ENCODE results near the gene FHOD1. TPM values are rescaled to one million over a fixed set of nuclear protein-coding genes. Genes with fewer than 3 reads are reported as not detected.
A peak's percentile ranks its signal among the peaks of the same experiment; 100 is the strongest.

The FHOD1 gene
- total and polyA plus RNA-seq, 5 experiments from 2014 or later: 1.6 to 47.3 (median 3.0) TPM

GRCh38 chr16:67235816-67236562, 11.3 kb downstream of the FHOD1 start:
- Mint-ChIP-seq H3K27ac (peak overlapping the region in 8 of 10 donors; percentile 59 to 88 (median 76)), H3K9me3 (no peaks in the 10 kb centered on the region), H3K4me3 (peak overlapping the region in 4 of 10 donors; percentile 12 to 58 (median 44)), H3K27me3 (no peaks in the 10 kb centered on the region), H3K4me1 (peaks cover 3 to 7% (median 4%) of the 10 kb centered on the region in 4 donors), H3K36me3 (peaks cover 0 to 36% (median 7%) of the 10 kb centered on the region in 3 donors)
- POLR2A ChIA-PET: interaction anchor here (0.8 kb wide), 1 partner anchor 9 kb away, joined by 3 read pairs; the partner anchor contains the start of gene TMEM208
- no peak for DNase-seq
- peak; percentile 21 to 37 for ATAC-seq

DNA sequence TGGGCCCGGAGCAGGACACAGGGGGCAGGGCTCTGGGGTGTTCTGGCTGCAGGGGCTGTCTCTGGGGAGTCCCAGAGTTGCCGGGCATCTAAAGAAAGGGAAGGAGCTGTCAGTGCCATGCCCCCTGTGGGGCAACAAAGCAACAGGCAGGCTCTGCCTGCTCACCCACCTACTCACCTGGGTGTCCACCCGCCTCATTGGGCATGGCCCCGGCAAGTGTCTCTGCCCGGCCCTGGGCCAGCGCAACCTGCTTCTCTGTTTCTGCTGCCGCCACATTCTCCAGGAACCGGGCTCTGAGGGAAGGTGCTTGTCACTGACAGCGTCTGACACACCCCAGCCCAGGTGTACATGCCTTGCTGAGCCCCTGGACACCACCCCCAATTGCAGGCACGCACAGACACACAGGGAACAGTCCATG, 13.1 kb downstream of the FHOD1 start:
- ATAC-seq: no peak
- POLR2A ChIA-PET: interaction anchor here (0.7 kb wide), 1 partner anchor 75 kb away, joined by 3 read pairs; no protein-coding TSS in a partner anchor
- peaks cover 0 to 49% (median 7%) of the 10 kb centered on the region in 3 donors for H3K36me3 Mint-ChIP-seq
- H3K27ac Mint-ChIP-seq: peak overlapping the region in 1 of 10 donors; percentile 24
- H3K4me3 Mint-ChIP-seq: no peak overlapping the region
- H3K4me1 Mint-ChIP-seq: peaks cover 0 to 7% (median 4%) of the 10 kb centered on the region in 4 donors
- DNase-seq: peak in 1 of 10 donors; percentile 27
- H3K27me3 Mint-ChIP-seq: no peaks in the 10 kb centered on the region
- H3K9me3 Mint-ChIP-seq: no peaks in the 10 kb centered on the region

DNA sequence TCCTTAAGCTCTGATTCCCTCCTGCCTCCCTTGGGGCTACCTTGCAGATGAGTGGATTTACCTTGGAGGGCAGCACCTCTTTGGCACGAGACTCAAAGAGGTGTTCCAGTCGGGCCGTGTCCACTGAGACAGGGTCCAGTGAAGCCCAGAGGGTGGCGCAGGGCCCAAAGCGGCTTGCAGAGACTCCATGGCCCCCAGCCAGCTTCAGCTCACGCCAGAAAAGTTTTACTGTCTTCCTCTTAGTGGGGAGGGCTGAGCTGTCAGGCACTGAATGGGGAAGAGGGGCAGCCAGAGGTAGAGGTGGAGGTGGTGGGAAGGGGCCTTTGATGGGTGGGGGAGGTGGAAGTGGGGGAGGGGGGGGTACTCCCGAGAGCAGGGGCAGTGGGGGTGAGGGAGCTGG, 13.7 kb downstream of the FHOD1 start:
- H3K4me1 Mint-ChIP-seq: peaks cover 0 to 7% (median 4%) of the 10 kb centered on the region in 4 donors
- POLR2A ChIA-PET: no interaction called here
- H3K9me3 Mint-ChIP-seq: no peaks in the 10 kb centered on the region
- ATAC-seq (no peak), DNase-seq (no peak)
- no peak overlapping the region for H3K4me3 Mint-ChIP-seq
- H3K27me3 Mint-ChIP-seq: no peaks in the 10 kb centered on the region
- no peak overlapping the region for H3K27ac Mint-ChIP-seq
- H3K36me3 Mint-ChIP-seq: peaks cover 0 to 50% (median 7%) of the 10 kb centered on the region in 3 donors

DNA sequence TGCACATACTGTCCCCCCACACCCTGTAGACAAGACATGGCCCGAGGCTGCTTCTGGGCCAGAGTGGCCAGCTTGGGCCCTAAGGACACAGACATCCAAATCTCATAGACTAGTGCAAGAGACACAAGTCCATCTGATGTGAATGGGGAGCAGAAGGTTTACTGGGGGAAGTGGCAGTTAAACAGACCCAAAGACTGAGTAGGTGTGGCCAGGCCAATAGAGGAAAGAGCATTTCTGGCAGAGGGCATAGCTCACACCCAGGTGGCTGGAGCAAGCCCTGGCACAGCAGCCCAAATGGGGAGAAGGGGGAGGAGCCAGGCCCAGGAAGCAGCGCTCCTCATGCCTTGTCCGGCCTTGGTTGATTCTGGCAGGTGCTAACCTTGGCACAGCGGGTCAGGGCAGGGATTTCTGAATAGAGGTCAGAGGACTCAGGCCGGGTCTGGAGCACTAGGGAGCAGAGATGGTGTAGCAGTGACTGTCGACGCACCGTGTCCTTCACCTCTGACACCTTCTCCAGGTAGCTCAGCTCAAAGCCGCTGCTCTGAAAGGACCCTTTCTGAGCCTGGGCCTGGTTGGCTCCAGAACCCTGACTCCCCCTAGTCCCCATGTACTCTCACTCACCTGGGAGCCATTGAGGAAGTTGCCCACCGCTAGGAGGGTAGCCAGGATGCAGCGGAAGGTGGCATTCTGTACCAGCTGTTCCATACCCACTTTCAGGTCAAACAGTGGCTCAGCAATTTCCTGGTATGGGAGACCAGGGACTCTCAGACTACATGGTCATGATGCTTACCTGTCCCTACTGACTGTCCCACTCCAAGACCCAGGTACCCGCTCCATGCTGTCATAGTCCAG, 16.2 kb downstream of the FHOD1 start:
- ATAC-seq (no peak), DNase-seq (no peak)
- POLR2A ChIA-PET: interaction anchor here (1.1 to 7.8 kb wide), 2 partner anchors 12 to 15 kb away, joined by 3 to 99 read pairs; partner anchors contain the start of genes FHOD1 and SLC9A5
- Mint-ChIP-seq H3K4me3 (no peak overlapping the region), H3K27me3 (no peaks in the 10 kb centered on the region), H3K9me3 (no peaks in the 10 kb centered on the region), H3K27ac (no peak overlapping the region), H3K36me3 (peaks cover 0 to 32% (median 0%) of the 10 kb centered on the region in 3 donors), H3K4me1 (peaks cover 11 to 25% (median 24%) of the 10 kb centered on the region in 4 donors)

- Mint-ChIP-seq H3K27ac (peak overlapping the region in 2 of 10 donors; percentile 13 to 62), H3K4me3 (peak overlapping the region in 3 of 10 donors; percentile 11 to 59 (median 48)), H3K36me3 (peaks cover 0 to 30% (median 0%) of the 10 kb centered on the region in 3 donors), H3K27me3 (no peaks in the 10 kb centered on the region), H3K4me1 (peaks cover 20 to 33% (median 31%) of the 10 kb centered on the region in 4 donors), H3K9me3 (no peaks in the 10 kb centered on the region)
- POLR2A ChIA-PET: interaction anchor here (3.6 to 7.8 kb wide), 2 partner anchors 9 to 16 kb away, joined by 24 to 99 read pairs; partner anchors contain the start of genes FHOD1 and SLC9A5
- no peak for ATAC-seq
- peak in 1 of 10 donors; percentile 32 for DNase-seq
Observed at GRCh38 chr16:67229906-67230808, 17.1 kb downstream of the FHOD1 start.

DNA sequence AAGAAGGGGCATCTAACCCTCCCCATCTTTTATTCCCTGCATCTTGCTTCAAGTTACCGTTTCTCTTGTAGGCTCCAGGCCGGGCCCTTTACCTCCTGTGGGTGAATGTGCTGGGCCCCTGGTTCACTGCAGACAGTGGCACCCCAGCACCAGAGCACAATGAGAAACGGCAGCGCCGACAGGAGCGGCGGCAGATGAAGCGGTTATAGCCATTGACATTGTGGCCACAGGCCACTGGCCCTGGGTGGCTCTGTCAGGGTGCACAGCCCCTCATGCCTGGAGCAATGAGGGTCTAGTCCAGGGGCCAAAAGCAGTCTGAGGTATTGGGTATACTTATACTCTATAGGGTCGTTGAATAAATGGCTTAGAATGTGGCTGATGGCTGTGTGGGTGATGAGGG, 18.4 kb downstream of the FHOD1 start:
- peaks cover 25 to 45% (median 43%) of the 10 kb centered on the region in 4 donors for H3K4me1 Mint-ChIP-seq
- POLR2A ChIA-PET: interaction anchor here (3.6 to 7.8 kb wide), 2 partner anchors 10 to 17 kb away, joined by 24 to 99 read pairs; partner anchors contain the start of genes FHOD1 and SLC9A5

DNA sequence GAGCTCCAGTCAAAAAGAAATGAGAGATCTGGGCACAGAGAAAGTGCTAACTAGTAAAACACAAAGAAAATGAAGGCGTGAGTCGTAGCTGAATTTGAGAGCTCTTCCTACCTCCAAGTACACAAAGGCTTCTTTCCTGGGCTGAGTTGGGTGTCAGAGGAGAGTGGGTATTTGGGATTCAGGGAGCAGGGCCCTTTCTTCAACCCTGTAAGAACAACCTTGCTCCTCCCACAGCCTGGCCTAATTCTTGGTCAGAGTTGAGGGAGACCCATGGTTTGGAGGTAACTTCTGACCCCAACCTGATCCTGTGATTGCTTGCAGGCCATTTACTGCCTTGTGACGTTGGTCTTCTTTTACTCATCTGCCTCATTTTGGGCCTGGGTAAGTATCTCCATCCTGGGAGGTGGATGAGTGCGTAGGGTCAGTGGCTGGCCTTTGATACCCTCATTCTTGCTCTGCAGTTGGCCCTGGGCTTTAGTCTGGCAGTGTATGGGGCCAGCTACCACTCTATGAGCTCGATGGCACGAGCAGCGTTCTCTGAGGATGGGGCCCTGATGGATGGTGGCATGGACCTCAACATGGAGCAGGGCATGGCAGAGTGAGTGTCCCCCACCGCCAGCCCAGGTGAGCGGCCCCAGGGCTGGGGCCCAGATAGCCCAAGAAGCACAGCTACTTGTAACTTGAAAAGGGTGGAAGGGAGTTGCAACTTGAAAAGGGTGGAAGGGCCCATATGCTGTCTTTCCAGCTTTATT, 19.1 kb downstream of the FHOD1 start:
- H3K4me3 Mint-ChIP-seq: peak overlapping the region; percentile 97 to 100 (median 99)
- peaks cover 25 to 49% (median 46%) of the 10 kb centered on the region in 4 donors for H3K4me1 Mint-ChIP-seq
- DNase-seq (no peak), ATAC-seq (no peak)
- POLR2A ChIA-PET: interaction anchor here (1.3 to 7.8 kb wide), 4 partner anchors 11 to 35 kb away, joined by 4 to 99 read pairs (median 20); partner anchors contain the start of genes E2F4, FHOD1 and SLC9A5
- H3K36me3 Mint-ChIP-seq: peaks cover 0 to 25% (median 0%) of the 10 kb centered on the region in 3 donors
- no peaks in the 10 kb centered on the region for H3K9me3 Mint-ChIP-seq
- peak overlapping the region in 9 of 10 donors; percentile 22 to 99 (median 98) for H3K27ac Mint-ChIP-seq
- H3K27me3 Mint-ChIP-seq: no peaks in the 10 kb centered on the region

More for the DNA sequence above, 18.4 kb downstream of the FHOD1 start:
- peak in 1 of 10 donors; percentile 7 for DNase-seq
- Mint-ChIP-seq H3K36me3 (peaks cover 0 to 29% (median 0%) of the 10 kb centered on the region in 3 donors), H3K9me3 (no peaks in the 10 kb centered on the region), H3K27ac (peak overlapping the region in 3 of 10 donors; percentile 17 to 53 (median 22)), H3K27me3 (no peaks in the 10 kb centered on the region), H3K4me3 (peak overlapping the region in 9 of 10 donors; percentile 22 to 100 (median 99))
- no peak for ATAC-seq

DNA sequence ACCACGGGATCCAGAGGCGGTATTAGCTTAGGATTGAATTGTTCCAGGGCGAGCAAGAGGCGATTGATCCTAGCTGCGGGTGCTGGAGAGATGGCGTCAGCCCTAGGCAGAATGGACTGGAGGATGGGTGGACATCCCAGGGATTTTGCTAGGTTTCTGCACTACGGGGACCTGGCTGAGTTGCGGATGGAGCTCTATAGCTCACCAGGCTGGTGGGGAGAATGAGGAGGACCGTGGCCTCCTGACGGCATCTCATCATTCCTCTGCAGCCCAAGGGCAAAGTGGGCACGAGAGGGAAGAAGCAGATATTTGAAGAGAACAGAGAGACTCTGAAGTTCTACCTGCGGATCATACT, 19.7 kb downstream of the FHOD1 start:
- peaks cover 25 to 53% (median 48%) of the 10 kb centered on the region in 4 donors for H3K4me1 Mint-ChIP-seq
- no peaks in the 10 kb centered on the region for H3K9me3 Mint-ChIP-seq
- DNase-seq (no peak), ATAC-seq (no peak)
- peaks cover 0 to 25% (median 0%) of the 10 kb centered on the region in 3 donors for H3K36me3 Mint-ChIP-seq
- POLR2A ChIA-PET: interaction anchor here (1.0 to 7.8 kb wide), 14 partner anchors 7 to 199 kb away, joined by 3 to 99 read pairs (median 4); partner anchors contain the start of genes CBFB, E2F4, FBXL8 and FHOD1
- peak overlapping the region; percentile 93 to 99 (median 99) for H3K27ac Mint-ChIP-seq
- no peaks in the 10 kb centered on the region for H3K27me3 Mint-ChIP-seq
- peak overlapping the region; percentile 97 to 100 (median 99) for H3K4me3 Mint-ChIP-seq

DNA sequence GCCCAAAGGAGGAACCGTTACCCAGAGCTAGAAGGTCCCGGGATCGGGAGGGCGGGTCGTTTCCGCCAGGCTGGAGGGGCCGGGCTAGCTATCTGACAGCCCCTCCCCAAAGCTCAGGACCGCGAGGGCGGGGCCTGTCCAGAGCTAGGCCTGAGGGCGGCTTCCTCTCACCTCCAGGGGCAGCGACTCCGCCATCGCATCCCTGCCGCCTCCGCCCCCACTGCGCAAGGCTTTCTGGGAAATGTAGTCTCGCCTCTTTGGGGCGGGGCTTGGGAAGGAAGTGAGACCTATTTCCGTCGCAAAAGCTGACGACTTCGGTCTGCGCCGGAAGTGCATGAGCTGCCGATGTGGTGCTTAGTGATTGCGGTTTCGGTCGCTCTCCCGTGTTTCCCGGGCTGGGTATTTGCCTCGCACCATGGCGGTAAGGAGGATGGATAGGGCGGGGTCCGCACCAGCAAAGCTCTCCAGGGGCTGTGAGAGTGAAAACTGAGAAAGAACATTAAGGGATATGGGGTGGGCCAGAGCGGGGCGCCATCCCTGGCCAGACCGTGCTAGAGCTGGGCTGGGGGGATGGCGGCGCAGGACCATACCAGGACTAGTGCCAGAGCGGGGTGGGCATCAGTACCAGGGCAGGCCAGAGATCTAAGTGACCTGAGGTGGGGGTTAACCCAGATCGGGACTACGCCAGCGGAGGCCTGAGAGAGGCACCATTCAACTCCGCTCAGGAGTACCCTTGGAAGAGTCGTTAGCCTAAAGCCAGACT, 20.3 kb downstream of the FHOD1 start, which contains the start of gene TMEM208:
TSS of gene TMEM208 (plus strand) at position 327 of the 763 bp plus-strand sequence. CDS start at position 416, 89 bp downstream.
- Mint-ChIP-seq H3K27me3 (no peaks in the 10 kb centered on the region), H3K36me3 (peaks cover 0 to 25% (median 0%) of the 10 kb centered on the region in 3 donors)

GRCh38 chr16:67226295-67226803, 20.9 kb downstream of the FHOD1 start:
- no peak for ATAC-seq

More for the DNA sequence above, 20.3 kb downstream of the FHOD1 start, which contains the start of gene TMEM208:
- POLR2A ChIA-PET: interaction anchor here (0.8 to 7.8 kb wide), 16 partner anchors 8 to 198 kb away, joined by 3 to 99 read pairs (median 4); partner anchors contain the start of genes CBFB, E2F4, FBXL8 and FHOD1
- DNase-seq: peak; percentile 91 to 99 (median 98)
- peaks cover 25 to 53% (median 48%) of the 10 kb centered on the region in 4 donors for H3K4me1 Mint-ChIP-seq
- ATAC-seq: peak; percentile 94 to 95
- peak within 1 kb of the TSS; percentile 93 to 99 (median 99) for H3K27ac Mint-ChIP-seq
- peak within 1 kb of the TSS; percentile 97 to 100 (median 99) for H3K4me3 Mint-ChIP-seq
- H3K9me3 Mint-ChIP-seq: no peaks in the 10 kb centered on the region

More at GRCh38 chr16:67226295-67226803, 20.9 kb downstream of the FHOD1 start:
- DNase-seq: no peak
- H3K9me3 Mint-ChIP-seq: no peaks in the 10 kb centered on the region
- POLR2A ChIA-PET: interaction anchor here (0.8 to 7.8 kb wide), 15 partner anchors 9 to 197 kb away, joined by 3 to 99 read pairs (median 4); partner anchors contain the start of genes CBFB, E2F4, FBXL8 and FHOD1
- peaks cover 25 to 53% (median 48%) of the 10 kb centered on the region in 4 donors for H3K4me1 Mint-ChIP-seq
- H3K4me3 Mint-ChIP-seq: peak overlapping the region; percentile 97 to 100 (median 99)
- H3K27ac Mint-ChIP-seq: peak overlapping the region; percentile 93 to 99 (median 99)
- no peaks in the 10 kb centered on the region for H3K27me3 Mint-ChIP-seq
- H3K36me3 Mint-ChIP-seq: peaks cover 0 to 22% (median 0%) of the 10 kb centered on the region in 3 donors
